IMR-90 (cell line): Measurements from ENCODE around the gene HOXC13. TPM values are rescaled to one million over a fixed set of nuclear protein-coding genes. Genes with fewer than 3 reads are reported as not detected.

Experiments used
- ATAC-seq: fragments of 200-7000 bp; cut with Tn5 transposase; 2 replicates; pipeline ENCODE4 v1.9.1; 2020; ENCODE audit warnings: low read depth, mild to moderate bottlenecking, moderate library complexity
- BruUV-seq: library from RNA; stranded (reverse); fragments of 400-500 nt; replicated peaks from 2 replicates; lab custom pipeline; 2021; lab: Mats Ljungman, UMichigan
- CTCF ChIA-PET: fragments of 300-600 bp; formaldehyde crosslinking; extraction: SDS; loops from one replicate; lab custom pipeline; 2021; ENCODE audit warnings: antibody characterized with exemption; lab: Yijun Ruan, JAX
- POLR2A ChIA-PET: fragments of 300-600 bp; sonication (Branson Sonifier 250); formaldehyde crosslinking; loops from one replicate; lab custom pipeline; 2022; ENCODE audit warnings: antibody characterized with exemption; ENCODE audit not compliant: unreplicated experiment; lab: Charles Lee
- DNase-seq: peaks from one replicate; pipeline ENCODE4 v3.0.0; 2013
- H2AFZ ChIP-seq: replicated peaks from 2 replicates; pipeline ENCODE3; 2013; ENCODE audit warnings: low read length, mild to moderate bottlenecking; ENCODE audit not compliant: poor library complexity
- H2AK5ac ChIP-seq: 2 replicates; pipeline ENCODE4 v1.6.1; 2013; ENCODE audit warnings: low read depth, low read length, inconsistent platforms
- H2AK9ac ChIP-seq: replicated peaks from 2 replicates; pipeline ENCODE3; 2013; ENCODE audit warnings: mild to moderate bottlenecking, low read depth, low read length, moderate library complexity; ENCODE audit not compliant: poor library complexity
- H2BK120ac ChIP-seq: 2 replicates; pipeline ENCODE4 v1.6.1; 2013; ENCODE audit warnings: low read depth, low read length, inconsistent platforms
- H2BK15ac ChIP-seq: 3 replicates; pipeline ENCODE4 v1.6.1; 2013; ENCODE audit warnings: low read depth, low read length, inconsistent platforms
- H2BK20ac ChIP-seq: 2 replicates; pipeline ENCODE4 v1.6.1; 2013; ENCODE audit warnings: low read depth, mild to moderate bottlenecking, inconsistent platforms, low read length, moderate library complexity
- H2BK5ac ChIP-seq: 2 replicates; pipeline ENCODE4 v1.6.1; 2013; ENCODE audit warnings: mild to moderate bottlenecking, low read depth, low read length, inconsistent platforms; ENCODE audit not compliant: poor library complexity, severe bottlenecking
- H3K14ac ChIP-seq: replicated peaks from 2 replicates; pipeline ENCODE4 v1.6.1; 2013; ENCODE audit warnings: low read depth, low read length, inconsistent platforms
- H3K18ac ChIP-seq: 2 replicates; pipeline ENCODE4 v1.6.1; 2013; ENCODE audit warnings: low read depth, low read length, control low read depth
- H3K23ac ChIP-seq: 2 replicates; pipeline ENCODE4 v1.6.1; 2013; ENCODE audit warnings: low read depth, low read length, inconsistent platforms
- H3K27ac ChIP-seq: 2 replicates; pipeline ENCODE4 v1.5.1; 2013; ENCODE audit warnings: mild to moderate bottlenecking, control low read depth, low read length; ENCODE audit not compliant: insufficient read depth
- H3K27me3 ChIP-seq: 2 replicates; pipeline ENCODE4 v1.6.1; 2013; ENCODE audit warnings: low read length; ENCODE audit not compliant: control insufficient read depth, insufficient read depth
- H3K36me3 ChIP-seq: 2 replicates; pipeline ENCODE4 v1.6.1; 2013; ENCODE audit warnings: low read length, mixed read lengths; ENCODE audit not compliant: control insufficient read depth, insufficient read depth
- H3K4ac ChIP-seq: 2 replicates; pipeline ENCODE4 v1.6.1; 2013; ENCODE audit warnings: low read depth, low read length, inconsistent platforms
- H3K4me1 ChIP-seq: 2 replicates; pipeline ENCODE4 v1.6.1; 2013; ENCODE audit warnings: low read length, mixed read lengths; ENCODE audit not compliant: control insufficient read depth, insufficient read depth
- H3K4me2 ChIP-seq: 2 replicates; pipeline ENCODE4 v1.6.1; 2013; ENCODE audit warnings: low read depth, mild to moderate bottlenecking, control low read depth, low read length, moderate library complexity
- H3K4me3 ChIP-seq: 2 replicates; pipeline ENCODE4 v1.5.1; 2013; ENCODE audit warnings: low read depth, mild to moderate bottlenecking, control low read depth, low read length, moderate library complexity; ENCODE audit not compliant: insufficient read depth
- H3K56ac ChIP-seq: 2 replicates; pipeline ENCODE4 v1.6.1; 2013; ENCODE audit warnings: low read length, inconsistent platforms; ENCODE audit not compliant: insufficient read depth; ENCODE audit errors: extremely low read depth
- H3K79me1 ChIP-seq, 2 experiments: 2 replicates each; pipeline ENCODE4 v1.6.1; 2013; ENCODE audit warnings: low read length in 2 of 2, inconsistent platforms in 1 of 2, low read depth in 1 of 2
- H3K9ac ChIP-seq: 2 replicates; pipeline ENCODE4 v1.6.1; 2013; ENCODE audit warnings: low read depth, low read length, control low read depth
- H3K9me1 ChIP-seq: 2 replicates; pipeline ENCODE4 v1.6.1; 2013; ENCODE audit warnings: low read length, inconsistent platforms; ENCODE audit not compliant: insufficient read depth
- H3K9me3 ChIP-seq: 2 replicates; pipeline ENCODE4 v1.6.1; 2013; ENCODE audit warnings: low read length; ENCODE audit not compliant: control insufficient read depth, insufficient read depth
- H4K20me1 ChIP-seq: 2 replicates; pipeline ENCODE4 v1.6.1; 2013; ENCODE audit warnings: low read length, inconsistent platforms; ENCODE audit not compliant: insufficient read depth
- H4K5ac ChIP-seq: 2 replicates; pipeline ENCODE4 v1.6.1; 2013; ENCODE audit warnings: mild to moderate bottlenecking, low read depth, low read length, control low read depth
- H4K8ac ChIP-seq, 2 experiments: 2 replicates each; pipeline ENCODE4 v1.6.1; 2013; ENCODE audit warnings: low read depth in 2 of 2, low read length in 2 of 2, control low read depth in 1 of 2, inconsistent platforms in 1 of 2
- H4K91ac ChIP-seq: 2 replicates; pipeline ENCODE4 v1.6.1; 2013; ENCODE audit warnings: low read depth, low read length, inconsistent platforms; ENCODE audit not compliant: insufficient read depth
- MAFK ChIP-seq: IDR thresholded peaks from 2 replicates; pipeline ENCODE4 v1.6.1; 2012; ENCODE audit warnings: low read depth, low read length, improper control_type of control experiment
- POLR2A ChIP-seq: IDR thresholded peaks from 2 replicates; pipeline ENCODE4 v1.6.1; 2012; ENCODE audit warnings: mild to moderate bottlenecking, low read depth, low read length
- RAD21 ChIP-seq: IDR thresholded peaks from 2 replicates; pipeline ENCODE4 v1.6.1; 2012; ENCODE audit warnings: low read length, improper control_type of control experiment
- RFX5 ChIP-seq: IDR thresholded peaks from 2 replicates; pipeline ENCODE4 v1.8.0; 2012; ENCODE audit warnings: low read depth, mild to moderate bottlenecking, low read length, moderate library complexity
- WGBS, 2 experiments: methylation state at CpG; one replicate each; pipeline versions ENCODE4 v1.1.5 to v1.1.7; 2013; ENCODE audit warnings: missing lambda C conversion rate in 2 of 2; ENCODE audit not compliant: insufficient read length in 1 of 2; ENCODE audit errors: extremely low coverage in 2 of 2; 5-methylcytosine and 5-hydroxymethylcytosine counted together
- dilution Hi-C: fragments of 300-500 bp; cut with HindIII; formaldehyde crosslinking; loops from one replicate; pipeline ENCODE4 v1.14.3; 2018; ENCODE audit warnings: low sequenced_read_pairs; ENCODE audit not compliant: unreplicated experiment
- in situ Hi-C: fragments of 300-500 bp; cut with MboI; formaldehyde crosslinking; loops from 3 replicates; pipeline ENCODE4 v1.14.3; 2019; ENCODE audit warnings: low sequenced_read_pairs, inconsistent platforms, mixed read lengths
- intact Hi-C: fragments of 100-400 bp; cut with micrococcal nuclease; formaldehyde crosslinking; loops from 2 replicates; pipeline ENCODE4 v1.10.0; 2022
- polyA plus RNA-seq, 3 experiments: library from polyadenylated mRNA; depleted of rRNA; stranded (reverse); fragments of >200 nt; gene quantifications; 2 replicates each; pipeline ENCODE4 v1.2.3, GENCODE V29; 2012; ENCODE audit warnings: low replicate concordance in 1 of 3
- total RNA-seq: library from RNA; depleted of rRNA; stranded (reverse); fragments of >200 nt; gene quantifications from 2 replicates; pipeline ENCODE4 v1.2.3, GENCODE V29; 2012

The HOXC13 gene
- total and polyA plus RNA-seq, 2 of the 4 experiments (the other 2 are of a cell fraction), result not detected

GRCh38 chr12:53948650-53949593 lies 10.3 kb downstream of the HOXC13 start (continued):
- no peak for TF ChIP-seq MAFK

DNA sequence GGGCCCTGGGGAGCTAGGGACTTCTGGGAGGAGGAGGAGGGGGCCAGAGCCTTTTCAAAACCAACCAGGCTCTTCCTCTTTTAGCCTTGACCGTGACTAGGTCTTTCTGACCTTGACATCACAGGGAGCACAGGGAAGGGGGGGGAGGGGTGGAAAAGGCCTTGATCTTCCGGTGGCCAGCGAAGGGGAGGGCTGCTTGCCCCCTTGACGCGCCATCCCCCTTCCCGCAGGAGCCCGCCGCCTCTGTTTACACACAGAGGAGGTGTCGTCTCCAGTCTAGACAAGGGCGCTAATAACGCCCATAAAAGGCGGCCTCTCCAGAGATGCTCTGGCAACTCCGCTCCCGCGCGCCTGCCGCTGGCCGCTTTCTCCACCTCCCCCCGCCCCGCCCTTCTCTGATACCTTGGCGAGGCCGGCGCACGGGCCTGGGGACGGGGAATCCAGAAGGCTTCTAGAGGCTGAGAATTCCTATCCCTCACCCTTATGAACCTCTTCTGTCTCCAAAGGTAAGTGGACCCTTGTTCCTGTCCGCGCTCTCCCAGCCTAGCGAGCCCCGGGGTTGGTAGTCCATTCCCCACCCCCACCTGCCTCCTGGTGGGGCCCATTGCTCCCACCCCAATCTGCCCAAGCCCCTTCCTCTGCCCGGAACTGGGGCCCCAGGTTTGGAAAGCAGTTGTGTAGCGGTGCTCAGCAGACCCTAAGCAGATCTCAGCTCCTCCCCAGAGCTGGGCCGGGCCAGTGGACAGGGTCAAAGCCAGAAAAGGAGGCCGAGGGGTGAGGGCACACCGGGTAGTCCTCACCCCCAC lies 11.2 kb downstream of the HOXC13 start:
- intact Hi-C loops (no loop called here), dilution Hi-C loops (no loop called here), in situ Hi-C loops (no loop called here)
- no peak overlapping the region for H3K4ac ChIP-seq
- no peak overlapping the region for H4K5ac ChIP-seq
- no peaks in the 10 kb centered on the region for H3K36me3 ChIP-seq
- TF ChIP-seq POLR2A, result no peak
- TF ChIP-seq RAD21, result no peak
- no peak for TF ChIP-seq RFX5
- no peak overlapping the region for H3K27ac ChIP-seq
- H3K14ac ChIP-seq, result no peak overlapping the region
- H2BK5ac ChIP-seq, result no peak overlapping the region
- H4K8ac ChIP-seq, result no peak overlapping the region
- no peak overlapping the region for H2AK5ac ChIP-seq
- H2AK9ac ChIP-seq, result no peak overlapping the region
- DNase-seq (no peak), ATAC-seq (no peak)
- no peaks in the 10 kb centered on the region for H3K9me1 ChIP-seq
- no peak overlapping the region for H2BK120ac ChIP-seq
- H4K91ac ChIP-seq, result no peak overlapping the region
- H3K23ac ChIP-seq, result no peak overlapping the region
- ChIA-PET CTCF (no interaction called here), POLR2A (no interaction called here)
- H3K27me3 ChIP-seq, result peaks cover 95% of the 10 kb centered on the region
- no peak overlapping the region for H3K4me3 ChIP-seq
- H2BK20ac ChIP-seq, result no peak overlapping the region
- no TSS peak for BruUV-seq
- H3K9ac ChIP-seq, result no peak overlapping the region
- H2AFZ ChIP-seq, result no peak overlapping the region
- no peak overlapping the region for H3K18ac ChIP-seq
- H4K20me1 ChIP-seq, result no peaks in the 10 kb centered on the region
- H3K4me1 ChIP-seq, result no peaks in the 10 kb centered on the region
- H3K9me3 ChIP-seq, result peaks cover 7% of the 10 kb centered on the region; the same call in 1 of the 2 replicates
- H3K4me2 ChIP-seq, result no peak overlapping the region
- no peak overlapping the region for H2BK15ac ChIP-seq
- no peaks in the 10 kb centered on the region for H3K79me1 ChIP-seq
- WGBS, 2 experiments, result 4% methylated on average over 20 of the region's 34 CpGs; no CpG with 5 or more reads in 1 of the 2 experiments
- H3K56ac ChIP-seq, result no peak overlapping the region
